ENCODE results near the gene C20orf173.
A peak's percentile ranks its signal among the peaks of the same experiment; 100 is the strongest.
"Not testable (repeated sequence)": the region's sequence is repeated elsewhere in the genome, so short reads cannot be mapped to it uniquely, and the experiment has no call there.

Gene C20orf173

GRCh38 chr20:35529552-35529951 is at the start of gene C20orf173:
TSS of gene C20orf173 (minus strand) at chr20:35529652. CDS start at chr20:35529373, 279 bp downstream.
- no peak for DNase-seq

DNA sequence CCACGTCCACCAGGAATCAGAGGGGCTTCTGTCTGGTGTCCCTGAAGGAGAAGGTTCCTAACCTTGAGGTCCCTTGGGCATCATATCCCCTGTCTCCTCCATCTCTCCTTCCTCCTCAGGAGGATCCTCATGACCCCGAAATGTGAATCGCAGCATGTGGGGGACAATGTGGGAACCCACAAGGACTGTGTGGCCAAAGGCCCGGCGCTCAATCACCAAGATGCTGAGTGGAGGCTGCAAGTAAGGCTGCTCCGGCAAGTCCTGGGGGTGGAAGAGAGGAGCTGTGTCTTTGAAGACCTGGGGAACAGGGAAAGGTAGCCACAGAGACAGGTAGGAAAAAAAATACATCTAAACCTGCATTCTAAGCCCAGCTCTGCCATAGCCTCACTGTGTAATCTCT is 49.7 kb upstream of the C20orf173 start:
- no peak for DNase-seq

- DNase-seq: no peak
Measured at GRCh38 chr20:35578469-35578868, 49.0 kb upstream of the C20orf173 start.

GRCh38 chr20:35576816-35577215 is 47.4 kb upstream of the C20orf173 start:
- DNase-seq: no peak

GRCh38 chr20:35575958-35576357 is 46.5 kb upstream of the C20orf173 start:
- DNase-seq: no peak

GRCh38 chr20:35572838-35573237 is 43.4 kb upstream of the C20orf173 start:
- DNase-seq: no peak

DNA sequence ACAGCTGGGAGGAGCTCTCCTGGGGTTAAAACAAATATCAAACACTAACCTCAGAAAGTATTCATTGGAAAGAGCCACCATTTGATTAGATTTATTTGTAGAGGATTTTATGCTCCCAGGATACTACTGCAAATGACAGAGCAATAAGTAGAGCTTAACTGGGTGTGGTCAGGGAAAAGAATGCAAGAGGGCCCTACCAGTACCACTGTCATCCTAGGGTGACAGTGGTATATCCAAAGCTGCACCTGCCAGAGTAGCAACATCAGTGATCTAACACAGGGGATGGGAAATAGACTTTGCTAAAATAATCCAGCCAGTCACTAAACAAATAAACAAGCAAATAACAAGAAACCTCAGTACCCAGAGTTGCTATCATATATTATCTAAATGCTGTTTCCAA is 42.1 kb upstream of the C20orf173 start:
- DNase-seq: no peak

DNA sequence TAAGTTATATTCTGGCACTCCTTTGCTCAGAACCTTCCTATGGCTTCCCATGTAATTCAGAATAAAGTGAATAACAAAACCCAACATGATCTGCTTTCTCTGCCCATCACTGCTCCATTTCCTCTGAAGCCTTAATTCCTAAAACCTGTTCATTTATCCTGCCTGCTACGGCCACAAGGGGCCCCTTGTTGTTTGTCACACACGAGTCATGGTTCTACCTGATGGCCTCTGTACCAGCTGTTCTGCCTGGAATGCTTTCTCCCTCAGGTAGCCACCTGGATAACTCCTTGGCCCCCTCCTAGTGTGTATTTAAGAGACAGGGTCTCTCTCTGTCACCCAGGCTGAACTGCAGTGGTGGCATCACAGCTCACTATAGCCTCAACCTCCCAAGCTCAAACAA is 39.2 kb upstream of the C20orf173 start:
- no peak for DNase-seq

DNA sequence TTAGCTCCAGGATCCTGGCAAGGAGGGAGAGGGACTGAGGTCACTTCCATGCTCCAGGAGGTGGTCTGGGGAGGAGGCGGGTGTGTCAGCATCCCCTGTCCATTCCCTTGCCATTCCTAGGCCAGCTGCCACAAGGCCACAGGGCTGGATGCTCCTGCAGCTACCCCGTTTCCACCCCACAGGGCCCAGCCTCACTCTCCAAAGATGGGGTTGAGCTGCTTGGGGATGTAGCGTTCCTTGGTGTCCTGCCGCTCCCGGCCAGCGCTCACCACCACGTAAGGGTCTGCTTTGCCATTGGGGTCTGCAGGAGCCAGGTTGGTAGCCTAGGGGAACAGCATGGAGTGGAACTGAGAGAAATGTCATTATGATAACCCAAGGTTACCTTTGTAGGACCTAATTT is 35.5 kb upstream of the C20orf173 start:
- no peak for DNase-seq

GRCh38 chr20:35563834-35564233 is 34.4 kb upstream of the C20orf173 start:
- DNase-seq: no peak

- no peak for DNase-seq
Measured at GRCh38 chr20:35562541-35563110, 33.2 kb upstream of the C20orf173 start.

- no peak for DNase-seq
Measured at GRCh38 chr20:35561671-35562070, 32.2 kb upstream of the C20orf173 start.

DNA sequence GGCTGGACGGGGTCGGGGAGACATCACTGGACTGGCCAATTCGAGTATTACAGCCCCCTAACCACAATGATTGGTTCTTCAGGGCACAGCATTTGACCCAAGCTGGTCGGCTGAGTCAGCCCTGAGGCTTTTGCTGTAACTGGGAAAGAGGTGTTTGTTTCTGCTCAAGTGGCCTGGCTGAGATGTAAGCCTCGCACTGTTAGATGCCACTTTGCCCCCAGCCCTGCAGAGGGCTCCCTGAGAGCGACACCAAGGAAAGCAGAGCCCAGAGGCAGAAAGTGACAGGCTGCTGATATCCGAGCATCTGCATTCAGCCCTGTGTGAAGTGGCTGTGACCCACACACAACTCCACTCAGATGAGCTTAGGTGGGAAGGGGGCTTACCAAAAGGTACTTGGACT is 31.8 kb upstream of the C20orf173 start:
- peak; percentile 55 for DNase-seq

DNA sequence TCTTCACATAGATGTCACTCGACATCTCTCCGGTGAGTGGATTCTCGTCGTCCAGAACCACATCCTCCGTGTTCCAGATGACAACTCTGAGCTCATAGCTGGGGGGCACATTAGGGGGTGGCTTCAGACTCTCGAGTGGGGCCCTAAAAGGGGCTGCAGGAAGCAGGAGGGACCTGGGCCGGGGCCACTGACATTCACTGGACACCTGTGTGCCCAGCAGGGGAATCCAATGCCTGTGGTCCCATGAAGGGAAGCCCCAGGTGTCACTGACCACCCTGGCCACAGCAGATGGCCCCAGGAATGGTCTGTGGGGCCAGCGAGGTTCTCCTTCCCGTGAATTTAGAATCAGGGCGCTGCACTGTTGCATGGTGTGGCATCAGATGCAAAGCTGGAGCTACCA is 31.1 kb upstream of the C20orf173 start:
- no peak for DNase-seq

DNA sequence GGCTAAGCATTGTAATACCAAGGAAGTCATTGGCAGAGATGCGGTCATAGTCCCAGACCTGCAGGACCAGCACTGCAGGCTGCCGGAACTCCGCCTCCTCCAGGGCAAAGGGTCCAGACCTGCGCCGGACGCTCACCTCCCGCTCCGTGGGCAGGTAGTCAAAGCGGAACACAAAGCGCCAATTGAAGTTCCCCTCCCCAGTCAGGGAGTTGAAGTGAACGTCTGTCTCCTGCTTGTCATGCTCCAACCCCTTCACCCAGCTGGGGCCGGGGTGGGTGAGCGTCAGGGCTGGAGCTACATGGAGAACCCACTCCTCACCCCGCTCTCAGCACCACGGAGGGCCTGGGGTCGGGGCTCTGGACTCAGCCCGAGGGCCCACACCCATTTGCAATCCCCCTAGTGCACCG is 30.7 kb upstream of the C20orf173 start:
- no peak for DNase-seq

- no peak for DNase-seq
Measured at GRCh38 chr20:35559042-35559693, 29.7 kb upstream of the C20orf173 start.

DNA sequence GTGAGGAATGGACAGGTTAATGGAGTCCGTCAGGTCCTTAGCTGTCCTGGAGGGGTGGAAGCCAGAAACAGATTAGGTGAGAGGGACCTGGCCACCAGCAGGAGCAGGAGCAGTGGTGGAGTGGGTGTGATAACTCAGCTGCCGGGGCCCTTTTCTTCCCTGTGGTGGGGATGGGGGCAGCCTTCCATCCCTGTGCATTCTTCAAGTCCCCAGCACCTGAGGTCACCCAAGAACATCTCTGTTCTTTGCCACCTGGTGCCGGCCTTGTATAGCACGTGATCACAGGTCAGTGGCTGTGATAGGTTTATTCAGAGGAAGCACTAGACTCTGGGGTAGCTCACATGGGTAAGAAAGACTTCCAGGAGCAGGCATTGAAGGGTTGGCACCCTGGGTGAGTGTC is 29.0 kb upstream of the C20orf173 start:
- no peak for DNase-seq

- no peak for DNase-seq
Measured at GRCh38 chr20:35556871-35557270, 27.4 kb upstream of the C20orf173 start.

GRCh38 chr20:35555951-35556645 is 26.6 kb upstream of the C20orf173 start:
- no peak for DNase-seq

GRCh38 chr20:35555461-35555860 is 26.0 kb upstream of the C20orf173 start:
- not testable (repeated sequence) for DNase-seq

DNA sequence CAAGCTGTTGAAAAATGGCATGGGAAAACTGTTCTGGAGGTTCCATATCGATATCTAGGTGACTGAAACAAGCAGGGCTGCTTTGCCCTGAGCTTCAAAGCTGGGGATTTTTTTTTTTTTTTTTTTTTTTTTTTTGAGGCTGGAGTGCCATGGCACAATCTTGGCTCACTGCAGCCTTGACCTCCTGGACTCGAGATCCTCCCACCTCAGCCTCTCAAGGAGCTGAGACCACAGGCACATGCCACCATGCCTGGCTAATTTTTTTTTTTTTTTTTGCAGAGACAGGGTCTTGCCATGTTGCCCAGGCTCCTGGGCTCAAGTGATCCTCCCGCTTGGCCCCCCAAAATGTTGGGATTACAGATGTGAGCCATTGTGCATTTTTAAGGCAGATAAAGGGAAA is 23.5 kb upstream of the C20orf173 start:
- DNase-seq: no peak

DNA sequence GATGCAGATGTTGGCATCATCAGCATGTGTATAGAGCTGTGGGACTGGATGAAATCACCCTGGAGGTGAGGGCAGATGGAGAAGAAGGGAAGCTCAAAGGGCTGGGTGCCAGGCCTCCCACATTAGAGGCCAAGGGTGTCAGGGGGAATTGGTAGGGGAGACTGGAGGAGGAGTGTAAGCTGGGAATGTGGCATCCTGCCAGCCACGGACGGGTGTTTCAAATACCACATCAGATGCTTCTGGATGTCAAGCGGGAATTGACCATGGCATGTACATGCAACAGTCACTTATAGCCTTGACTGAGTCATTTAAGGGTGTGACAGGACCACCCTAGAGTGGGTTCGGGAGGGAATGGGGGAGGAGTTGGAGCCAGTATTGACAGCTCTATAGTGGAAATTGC is 22.1 kb upstream of the C20orf173 start:
- DNase-seq: no peak

DNA sequence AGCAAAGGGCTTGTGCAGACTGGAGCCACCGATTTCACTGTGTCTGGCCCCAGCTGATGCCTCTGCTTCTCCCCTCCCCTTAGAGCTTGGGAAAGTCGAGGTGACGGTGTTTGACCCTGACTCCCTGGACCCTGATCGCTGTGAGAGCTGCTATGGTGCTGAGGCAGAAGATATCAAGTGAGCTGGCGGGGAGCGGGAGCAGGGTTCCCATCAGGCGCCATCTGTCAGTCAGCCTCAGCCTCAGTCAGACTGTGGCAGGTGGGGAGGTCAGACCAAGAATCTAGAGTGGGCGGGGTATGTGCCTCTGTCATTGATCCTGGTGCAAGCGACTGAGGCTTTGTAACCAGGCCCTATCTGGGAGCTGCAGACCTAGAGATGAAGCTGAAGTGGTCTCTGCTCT is 17.9 kb upstream of the C20orf173 start:
- DNase-seq: peak; percentile 50

DNA sequence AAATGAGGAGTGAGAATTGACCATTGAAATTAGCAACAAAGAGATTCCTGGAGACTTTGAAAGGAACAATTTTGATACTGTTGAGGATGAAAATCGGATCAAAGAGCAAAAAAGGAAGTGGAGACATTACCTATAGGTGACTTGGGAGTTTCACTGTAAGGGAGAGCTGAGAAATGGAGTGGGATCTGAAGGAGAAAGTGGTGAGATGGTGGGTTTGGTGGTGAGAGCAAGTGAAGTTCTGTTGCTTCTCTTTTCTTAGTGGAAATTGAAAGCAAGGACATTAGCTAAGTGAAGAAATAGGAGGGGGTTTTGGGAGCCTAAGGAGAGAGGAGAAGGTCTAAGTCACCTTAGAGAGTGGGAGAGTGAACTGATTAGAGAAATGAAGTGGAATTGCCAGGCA is 16.7 kb upstream of the C20orf173 start:
- DNase-seq: no peak
